Measurements from ENCODE around the gene MSI2.

- TF ChIP-seq EZH2 (IDR thresholded peaks at IDR 0.05; ENCODE audit: borderline replicate concordance, low read length): no peak
- no peak for TF ChIP-seq CTCF (IDR thresholded peaks at IDR 0.05; ENCODE audit: low read length)
Measured at GRCh38 chr17:57677858-57678257, 421.5 kb downstream of the MSI2 start.
